Transverse colon (tissue), 4 donors: ENCODE results near the gene TIRAP. TPM values are rescaled to one million over a fixed set of nuclear protein-coding genes. Genes with fewer than 3 reads are reported as not detected.

Experiments used
- DNase-seq: peaks from one replicate; pipeline ENCODE4 v3.0.0-alpha.2; 2019
- H3K27ac ChIP-seq, 4 donors: fragments of 200-600 bp; sonication (generic); 2 replicates each; pipeline ENCODE4 v1.5.1; 2016 to 2018; ENCODE audit warnings: inconsistent platforms in 4 of 4
- H3K27me3 ChIP-seq: fragments of 200-600 bp; sonication (generic); 2 replicates; pipeline ENCODE4 v1.5.1; 2017; ENCODE audit warnings: inconsistent platforms
- H3K36me3 ChIP-seq, 4 donors: fragments of 200-600 bp; sonication (generic); 2 replicates each; pipeline ENCODE4 v1.5.1; 2017 to 2019; ENCODE audit warnings: inconsistent platforms in 4 of 4
- H3K4me1 ChIP-seq, 4 donors: fragments of 200-600 bp; sonication (generic); 2 replicates each; pipeline ENCODE4 v1.5.1; 2017 to 2020; ENCODE audit warnings: inconsistent platforms in 4 of 4
- H3K4me3 ChIP-seq, 4 donors: fragments of 200-600 bp; sonication (generic); 1 replicate in 1 of 4; 2 replicates in 3 of 4; pipeline versions ENCODE4 v1.5.1 to v1.6.1; 2017 to 2019; ENCODE audit warnings: inconsistent platforms in 4 of 4
- H3K9me3 ChIP-seq, 2 donors: fragments of 200-600 bp; sonication (generic); 2 replicates each; pipeline ENCODE4 v1.5.1; 2017 to 2019; ENCODE audit warnings: inconsistent platforms in 2 of 2
- CTCF ChIP-seq, 5 experiments: fragments of 200-600 bp in 3 of 5; fragments of 450-650 bp in 2 of 5; sonication (generic) in 3 of 5; IDR thresholded peaks; 1 replicate in 2 of 5; 2 replicates in 3 of 5; pipeline ENCODE4 v1.5.1; 2016 to 2017; ENCODE audit warnings: antibody characterized with exemption in 5 of 5, inconsistent platforms in 3 of 5, mild to moderate bottlenecking in 2 of 5, moderate library complexity in 1 of 5
- EP300 ChIP-seq: sonication (generic); formaldehyde crosslinking; IDR thresholded peaks from one replicate; pipeline ENCODE4 v1.6.1; 2017; ENCODE audit warnings: antibody characterized with exemption, low read depth
- POLR2A ChIP-seq: fragments of 450-650 bp; IDR thresholded peaks from one replicate; pipeline ENCODE4 v1.6.1; 2016; ENCODE audit warnings: antibody characterized with exemption, mild to moderate bottlenecking, moderate library complexity
- POLR2AphosphoS5 ChIP-seq, 3 donors: sonication (generic); formaldehyde crosslinking; IDR thresholded peaks; one replicate each; pipeline ENCODE4 v1.6.1; 2016; ENCODE audit warnings: antibody characterized with exemption in 3 of 3
- WGBS, 2 donors: methylation state at CpG; one replicate each; pipeline ENCODE4 v1.1.5; 2018; ENCODE audit warnings: low coverage in 1 of 2; 5-methylcytosine and 5-hydroxymethylcytosine counted together
- in situ Hi-C, 4 donors: fragments of 200-750 bp; cut with MboI; loops; one replicate each; pipeline versions ENCODE4 v1.15.0 to v1.15.1; 2017; ENCODE audit warnings: low sequenced_read_pairs in 3 of 4, low pct_ligation_motif_present in 1 of 4, low pct_unique_long_range_greater_than_20kb in 1 of 4
- intact Hi-C: fragments of 100-400 bp; cut with DNase I; formaldehyde crosslinking; loops from one replicate; pipeline ENCODE4 v1.15.1; 2023; ENCODE audit warnings: low total_unique reads
- small RNA-seq, 4 donors: library from RNA; depleted of rRNA; stranded (forward); fragments of <200 nt; gene quantifications; one replicate each; pipeline ENCODE3, GENCODE V24; 2016
- total RNA-seq, 4 donors: library from RNA; depleted of rRNA; stranded (reverse); fragments of >200 nt; gene quantifications; one replicate each; pipeline ENCODE4 v1.1.0, GENCODE V29; 2016

The TIRAP gene
- total RNA-seq, 4 donors from 2014 or later = 5.8 to 38.9 (median 20.3) TPM

- in situ Hi-C loops = no loop called here
- no peaks in the 10 kb centered on the region for H3K36me3 ChIP-seq
- H3K4me3 ChIP-seq = no peak overlapping the region
- intact Hi-C loops = no loop called here
- no peak overlapping the region for H3K27ac ChIP-seq
- peaks cover 0 to 12% (median 0%) of the 10 kb centered on the region in 4 donors for H3K4me1 ChIP-seq
- no peaks in the 10 kb centered on the region for H3K9me3 ChIP-seq
- no peak for DNase-seq
- H3K27me3 ChIP-seq = no peaks in the 10 kb centered on the region
- TF ChIP-seq POLR2AphosphoS5 (IDR thresholded peaks at IDR 0.05) = no peak
- TF ChIP-seq POLR2A = no peak
- no peak for TF ChIP-seq CTCF (IDR thresholded peaks at IDR 0.05)
- no peak for TF ChIP-seq EP300
- WGBS, 2 donors = 95 to 97% methylated on average over 4 to 16 of the region's 16 CpGs
Measured at GRCh38 chr11:126343051-126343450, 60.2 kb downstream of the TIRAP start.

Small RNAs within 50 kb of the gene (small RNA-seq; reads per million reads assigned to genes)
- gene RN7SL351P = 0 reads per million in 4 donors

Other genes starting within 250 kb of the TIRAP start
- gene CDON, start 220.2 kb upstream of the TIRAP start, total RNA-seq = 10 to 100 TPM in 2 of 4 donors, 1 to 10 TPM in 2; 7.6 to 31.0 (median 9.9) TPM
- gene RPUSD4, start 71.4 kb upstream of the TIRAP start, total RNA-seq = 10 to 100 TPM; 11.1 to 20.3 (median 12.6) TPM
- 10 to 100 TPM; 13.7 to 54.5 (median 47.3) TPM for gene FAM118B, start 71.3 kb upstream of the TIRAP start, total RNA-seq
- gene SRPRA, start 14.2 kb upstream of the TIRAP start, total RNA-seq = 10 to 100 TPM; 18.9 to 66.5 (median 63.5) TPM
- gene FOXRED1, start 13.9 kb upstream of the TIRAP start, total RNA-seq = 10 to 100 TPM; 17.2 to 51.5 (median 24.7) TPM
- 10 to 100 TPM in 3 of 4 donors, under 1 TPM in 1; 0.40 to 13.7 (median 11.3) TPM for gene DCPS, start 21.0 kb downstream of the TIRAP start, total RNA-seq
- 100 to 1,000 TPM in 3 of 4 donors, 10 to 100 TPM in 1; 26.1 to 206 (median 166) TPM for gene ST3GAL4, start 72.6 kb downstream of the TIRAP start, total RNA-seq